ENCODE measurements around the gene CD59.
A peak's percentile ranks its signal among the peaks of the same experiment; 100 is the strongest.
"Not testable (repeated sequence)": the region's sequence is repeated elsewhere in the genome, so short reads cannot be mapped to it uniquely, and the experiment has no call there.

CD59 gene

GRCh38 chr11:33668951-33669596 is 67.1 kb downstream of the CD59 start:
- H3K27me3 ChIP-seq (ENCODE audit: low read depth) = no peaks in the 10 kb centered on the region
- no peaks in the 10 kb centered on the region for H3K36me3 ChIP-seq (replicated peaks)
- H3K4me1 ChIP-seq = peaks cover 43% of the 10 kb centered on the region
- in situ Hi-C loops (cut with MboI; ENCODE audit: low sequenced_read_pairs) = no loop called here
- H3K4me3 ChIP-seq = no peak overlapping the region
- DNase-seq (ENCODE audit: low spot score in 2 of 2) = peak; percentile 58 to 77
- no peaks in the 10 kb centered on the region; the same call in 1 of the 2 replicates for H3K9me3 ChIP-seq

- peak; percentile 71 to 98 for DNase-seq (ENCODE audit: low spot score in 2 of 2)
- Histone ChIP-seq H3K36me3 (replicated peaks) (no peaks in the 10 kb centered on the region), H3K9me3 (no peaks in the 10 kb centered on the region; the same call in 1 of the 2 replicates), H3K4me3 (no peak overlapping the region), H3K27me3 (ENCODE audit: low read depth) (no peaks in the 10 kb centered on the region), H3K4me1 (peaks cover 37% of the 10 kb centered on the region)
- in situ Hi-C loops (cut with MboI; ENCODE audit: low sequenced_read_pairs) = no loop called here
Measured at GRCh38 chr11:33668468-33668825, 67.8 kb downstream of the CD59 start.

- Histone ChIP-seq H3K4me1 (peaks cover 37% of the 10 kb centered on the region), H3K27me3 (ENCODE audit: low read depth) (no peaks in the 10 kb centered on the region), H3K36me3 (replicated peaks) (no peaks in the 10 kb centered on the region), H3K9me3 (no peaks in the 10 kb centered on the region; the same call in 1 of the 2 replicates), H3K4me3 (no peak overlapping the region)
- DNase-seq (ENCODE audit: low spot score in 2 of 2) = no peak
- in situ Hi-C loops (cut with MboI; ENCODE audit: low sequenced_read_pairs) = no loop called here
Measured at GRCh38 chr11:33667819-33668467, 68.3 kb downstream of the CD59 start.

DNA sequence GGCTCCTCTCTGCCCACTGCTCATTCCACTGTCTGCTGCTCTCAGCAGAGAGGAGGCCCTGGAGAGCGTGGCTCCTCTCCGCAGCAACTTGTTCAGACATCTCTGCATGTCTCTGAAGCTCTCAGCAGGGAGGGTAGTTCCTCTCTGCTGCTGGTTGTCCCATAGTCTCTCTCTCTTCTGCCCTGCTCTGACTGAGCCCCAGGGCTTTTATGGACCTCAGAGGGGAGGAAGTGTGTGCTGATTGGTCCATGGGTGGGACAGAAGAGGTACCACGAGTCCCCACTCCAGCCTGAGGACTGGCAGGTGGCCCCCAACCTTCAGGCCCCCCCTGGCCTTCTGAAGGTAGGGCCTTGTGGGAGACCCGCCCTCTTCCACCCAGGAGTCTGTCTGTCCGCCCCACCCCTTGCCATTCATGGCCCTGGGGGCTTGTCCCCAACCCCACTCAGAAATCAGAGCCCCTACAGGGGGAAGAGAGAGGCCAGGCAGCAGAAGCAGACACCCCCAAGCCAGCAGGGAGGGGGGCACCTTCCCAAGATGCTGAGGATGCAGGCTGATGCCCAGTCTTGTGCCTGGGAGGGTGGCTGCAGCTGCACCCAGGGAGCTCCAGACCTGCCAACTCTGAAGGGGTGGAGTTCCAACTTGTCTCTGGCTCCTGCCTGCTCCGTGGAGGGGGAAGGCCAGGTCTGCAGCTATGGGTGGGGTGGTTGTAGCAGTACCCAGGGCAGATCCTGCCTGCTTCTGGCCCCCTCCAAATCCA is 70.7 kb downstream of the CD59 start:
- H3K27me3 ChIP-seq (ENCODE audit: low read depth) = no peaks in the 10 kb centered on the region
- no peak overlapping the region for H3K4me3 ChIP-seq
- H3K36me3 ChIP-seq (replicated peaks) = no peaks in the 10 kb centered on the region
- H3K4me1 ChIP-seq = peaks cover 36% of the 10 kb centered on the region
- no peaks in the 10 kb centered on the region; the same call in 1 of the 2 replicates for H3K9me3 ChIP-seq
- DNase-seq (ENCODE audit: low spot score in 2 of 2) = no peak
- in situ Hi-C loops (cut with MboI; ENCODE audit: low sequenced_read_pairs) = no loop called here

- no peaks in the 10 kb centered on the region for H3K27me3 ChIP-seq (ENCODE audit: low read depth)
- in situ Hi-C loops (cut with MboI; ENCODE audit: low sequenced_read_pairs) = no loop called here
- H3K36me3 ChIP-seq (replicated peaks) = no peaks in the 10 kb centered on the region
- no peak for DNase-seq (ENCODE audit: low spot score in 2 of 2)
- peaks cover 29% of the 10 kb centered on the region for H3K4me1 ChIP-seq
- H3K9me3 ChIP-seq = no peaks in the 10 kb centered on the region; the same call in 1 of the 2 replicates
- no peak overlapping the region for H3K4me3 ChIP-seq
Measured at GRCh38 chr11:33664827-33665226, 71.4 kb downstream of the CD59 start.

- no peak for DNase-seq (ENCODE audit: low spot score in 2 of 2)
- no peaks in the 10 kb centered on the region for H3K27me3 ChIP-seq (ENCODE audit: low read depth)
- H3K4me3 ChIP-seq = no peak overlapping the region
- H3K4me1 ChIP-seq = peaks cover 22% of the 10 kb centered on the region
- in situ Hi-C loops (cut with MboI; ENCODE audit: low sequenced_read_pairs) = no loop called here
- H3K9me3 ChIP-seq = no peaks in the 10 kb centered on the region; the same call in 1 of the 2 replicates
- no peaks in the 10 kb centered on the region for H3K36me3 ChIP-seq (replicated peaks)
Measured at GRCh38 chr11:33664166-33664565, 72.1 kb downstream of the CD59 start.

- no peak for DNase-seq (ENCODE audit: low spot score in 2 of 2)
- Histone ChIP-seq H3K36me3 (replicated peaks) (no peaks in the 10 kb centered on the region), H3K4me3 (no peak overlapping the region), H3K9me3 (no peaks in the 10 kb centered on the region; the same call in 1 of the 2 replicates), H3K27me3 (ENCODE audit: low read depth) (no peaks in the 10 kb centered on the region), H3K4me1 (peaks cover 14% of the 10 kb centered on the region)
- in situ Hi-C loops (cut with MboI; ENCODE audit: low sequenced_read_pairs) = no loop called here
Measured at GRCh38 chr11:33663121-33663520, 73.1 kb downstream of the CD59 start.

DNA sequence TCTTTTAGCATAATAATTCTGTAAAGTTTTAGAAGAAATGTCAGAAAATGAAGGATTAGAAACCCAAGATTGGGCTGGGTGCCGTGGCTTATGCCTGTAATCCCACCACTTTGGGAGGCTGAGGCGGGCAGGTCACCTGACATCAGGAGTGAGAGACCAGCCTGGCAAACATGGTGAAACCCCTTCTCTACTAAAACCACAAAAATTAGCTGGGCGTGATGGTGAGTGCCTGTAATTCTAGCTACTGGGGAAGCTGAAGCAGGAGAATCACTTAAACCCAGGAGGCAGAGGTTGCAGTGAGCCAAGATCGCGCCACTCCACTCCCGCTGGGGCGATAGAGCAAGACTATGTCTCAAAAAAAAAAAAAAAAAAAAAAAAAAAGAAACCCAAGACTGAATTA is 74.7 kb downstream of the CD59 start:
- H3K4me3 ChIP-seq; H3K27me3 ChIP-seq (ENCODE audit: low read depth); H3K4me1 ChIP-seq; in situ Hi-C loops (cut with MboI; ENCODE audit: low sequenced_read_pairs); H3K9me3 ChIP-seq; H3K36me3 ChIP-seq (replicated peaks); DNase-seq (ENCODE audit: low spot score in 2 of 2): not testable (repeated sequence)

DNA sequence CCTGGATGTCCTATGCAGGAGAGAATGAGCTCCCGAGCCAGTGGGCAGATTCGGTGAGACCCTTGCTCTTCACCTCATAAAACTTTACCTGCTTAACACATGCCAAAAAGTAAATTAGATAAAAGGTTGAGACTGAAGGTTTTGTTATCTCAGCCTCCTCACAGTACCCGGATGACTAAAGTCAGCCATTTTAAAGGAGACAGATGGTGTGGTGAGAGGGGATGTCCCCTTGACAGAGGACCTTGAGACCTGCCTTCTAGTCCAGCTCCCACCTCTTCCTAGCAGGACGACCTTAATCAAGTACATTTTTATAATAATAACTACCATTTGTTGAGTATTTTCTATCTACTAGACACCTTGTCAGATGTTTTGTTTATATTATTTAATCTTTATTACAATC is 75.3 kb downstream of the CD59 start:
- no peak overlapping the region for H3K4me3 ChIP-seq

DNA sequence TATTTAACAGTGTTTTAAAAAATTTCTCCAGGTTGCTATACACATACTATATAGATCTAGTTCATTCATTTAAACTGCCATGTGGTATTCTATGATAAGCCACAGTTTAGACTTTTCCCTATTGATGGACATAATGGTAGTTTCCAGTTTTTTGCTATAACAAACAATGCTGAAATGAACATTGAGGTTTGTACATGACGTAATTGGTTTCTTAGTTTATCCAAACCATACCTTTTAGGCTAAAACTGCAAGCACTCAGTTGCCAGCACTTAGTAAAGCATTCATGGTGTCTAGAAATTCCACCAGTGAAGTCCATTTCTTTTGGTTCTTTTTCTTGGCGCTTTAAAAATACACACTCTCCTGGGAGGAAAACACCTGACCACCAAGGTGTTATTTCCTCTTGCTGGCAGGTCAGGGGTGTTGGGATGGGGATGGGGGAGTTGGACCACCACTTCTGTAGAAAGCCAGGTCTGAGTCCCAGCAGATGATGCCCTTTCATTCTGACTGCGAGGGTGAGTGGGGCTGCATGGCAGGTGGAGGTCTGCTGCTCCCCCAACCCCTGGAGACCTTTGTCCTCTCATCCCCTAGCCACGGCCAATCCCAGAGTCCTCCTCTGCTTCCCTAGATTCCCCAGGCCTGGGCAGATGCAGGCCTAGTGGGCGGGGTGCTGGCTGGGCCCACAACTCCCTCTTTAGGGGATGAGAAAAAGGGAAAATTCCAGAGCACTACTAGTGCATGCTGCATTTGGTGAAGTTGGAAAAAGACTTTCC is 76.7 kb downstream of the CD59 start:
- no peak for DNase-seq (ENCODE audit: low spot score in 2 of 2)
- in situ Hi-C loops (cut with MboI; ENCODE audit: low sequenced_read_pairs) = no loop called here
- Histone ChIP-seq H3K9me3 (no peaks in the 10 kb centered on the region), H3K4me3 (no peak overlapping the region), H3K4me1 (peaks cover 7% of the 10 kb centered on the region), H3K36me3 (replicated peaks) (no peaks in the 10 kb centered on the region), H3K27me3 (ENCODE audit: low read depth) (no peaks in the 10 kb centered on the region)

More for the DNA sequence above, 75.3 kb downstream of the CD59 start:
- in situ Hi-C loops (cut with MboI; ENCODE audit: low sequenced_read_pairs) = no loop called here
- H3K36me3 ChIP-seq (replicated peaks) = no peaks in the 10 kb centered on the region
- no peak for DNase-seq (ENCODE audit: low spot score in 2 of 2)
- no peaks in the 10 kb centered on the region for H3K27me3 ChIP-seq (ENCODE audit: low read depth)
- H3K4me1 ChIP-seq = peaks cover 7% of the 10 kb centered on the region
- H3K9me3 ChIP-seq = no peaks in the 10 kb centered on the region; the same call in 1 of the 2 replicates

GRCh38 chr11:33658195-33658900 is 77.9 kb downstream of the CD59 start:
- Histone ChIP-seq H3K4me1 (peaks cover 7% of the 10 kb centered on the region), H3K27me3 (ENCODE audit: low read depth) (no peaks in the 10 kb centered on the region), H3K4me3 (no peak overlapping the region), H3K9me3 (no peaks in the 10 kb centered on the region), H3K36me3 (replicated peaks) (no peaks in the 10 kb centered on the region)
- in situ Hi-C loops (cut with MboI; ENCODE audit: low sequenced_read_pairs) = no loop called here
- DNase-seq (ENCODE audit: low spot score in 2 of 2) = peak in 1 of 2 experiments; percentile 47

DNA sequence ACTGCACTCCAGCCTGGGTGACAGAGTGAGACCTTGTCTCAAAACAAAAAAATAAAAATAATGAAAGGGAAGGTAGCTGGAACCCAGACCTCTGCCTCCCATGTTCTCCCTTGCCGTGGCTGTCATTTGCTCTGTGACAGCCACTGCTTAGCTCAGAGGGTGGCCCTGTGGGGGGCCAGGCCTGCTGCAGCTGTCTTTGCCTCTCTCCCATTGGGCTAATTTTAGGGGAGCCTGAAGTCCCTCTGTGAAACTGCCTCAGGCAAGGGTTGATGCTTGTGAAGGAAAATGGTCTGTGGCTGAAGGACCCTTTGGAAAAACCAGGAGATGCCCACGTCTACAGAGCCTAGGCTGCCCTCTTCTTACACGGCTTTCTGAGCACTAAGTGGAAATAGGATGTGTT is 78.5 kb downstream of the CD59 start:
- Histone ChIP-seq H3K36me3 (replicated peaks) (no peaks in the 10 kb centered on the region), H3K27me3 (ENCODE audit: low read depth) (no peaks in the 10 kb centered on the region), H3K4me1 (peaks cover 7% of the 10 kb centered on the region), H3K9me3 (no peaks in the 10 kb centered on the region), H3K4me3 (no peak overlapping the region)
- in situ Hi-C loops (cut with MboI; ENCODE audit: low sequenced_read_pairs) = no loop called here
- no peak for DNase-seq (ENCODE audit: low spot score in 2 of 2)

DNA sequence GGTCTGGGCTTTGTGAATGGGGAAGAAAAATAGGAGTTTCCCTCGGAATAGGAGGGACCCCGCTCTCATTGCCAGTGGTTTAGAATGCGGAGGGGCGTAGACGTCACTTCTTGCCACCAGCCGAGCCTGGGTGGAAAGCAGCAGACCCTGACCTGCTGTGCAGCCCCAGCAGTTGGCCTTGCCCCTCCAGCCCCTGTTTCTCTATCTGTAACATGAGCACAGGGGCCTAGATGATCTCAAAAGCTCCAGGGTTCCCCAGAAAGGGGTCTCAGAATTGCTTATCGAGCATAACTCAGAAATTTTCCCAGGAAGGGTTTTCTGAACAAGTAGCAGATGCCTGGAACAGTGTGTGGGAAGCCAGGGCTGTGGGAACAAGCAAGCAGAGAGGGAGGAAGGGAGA is 79.5 kb downstream of the CD59 start:
- no peaks in the 10 kb centered on the region for H3K36me3 ChIP-seq (replicated peaks)
- H3K27me3 ChIP-seq (ENCODE audit: low read depth) = no peaks in the 10 kb centered on the region
- DNase-seq (ENCODE audit: low spot score in 2 of 2) = no peak
- H3K9me3 ChIP-seq = no peaks in the 10 kb centered on the region
- no peaks in the 10 kb centered on the region for H3K4me1 ChIP-seq
- no peak overlapping the region for H3K4me3 ChIP-seq
- in situ Hi-C loops (cut with MboI; ENCODE audit: low sequenced_read_pairs) = no loop called here
